ENCODE data around the gene SPTB.

The SPTB gene

DNA sequence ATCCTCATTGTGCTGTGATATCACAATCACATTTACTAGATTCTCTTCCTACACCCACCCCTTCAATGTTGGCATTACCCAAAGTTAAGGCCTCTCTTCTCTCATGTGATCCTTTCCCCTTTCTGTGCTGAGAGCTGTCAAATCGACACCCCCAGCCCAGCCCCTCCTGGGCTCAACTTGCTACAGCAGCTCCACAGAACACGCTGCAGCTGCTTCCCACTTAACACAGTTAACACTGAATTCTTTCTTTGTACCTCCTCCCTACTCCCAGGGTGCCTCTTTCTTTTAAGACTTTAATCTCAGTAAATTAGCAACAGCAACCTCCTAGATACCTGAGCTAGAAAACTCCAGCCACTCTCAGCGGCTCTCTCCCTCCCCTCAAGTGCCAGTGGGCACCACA, 17.8 kb downstream of the SPTB start:
- TF ChIP-seq, protein P1, sequence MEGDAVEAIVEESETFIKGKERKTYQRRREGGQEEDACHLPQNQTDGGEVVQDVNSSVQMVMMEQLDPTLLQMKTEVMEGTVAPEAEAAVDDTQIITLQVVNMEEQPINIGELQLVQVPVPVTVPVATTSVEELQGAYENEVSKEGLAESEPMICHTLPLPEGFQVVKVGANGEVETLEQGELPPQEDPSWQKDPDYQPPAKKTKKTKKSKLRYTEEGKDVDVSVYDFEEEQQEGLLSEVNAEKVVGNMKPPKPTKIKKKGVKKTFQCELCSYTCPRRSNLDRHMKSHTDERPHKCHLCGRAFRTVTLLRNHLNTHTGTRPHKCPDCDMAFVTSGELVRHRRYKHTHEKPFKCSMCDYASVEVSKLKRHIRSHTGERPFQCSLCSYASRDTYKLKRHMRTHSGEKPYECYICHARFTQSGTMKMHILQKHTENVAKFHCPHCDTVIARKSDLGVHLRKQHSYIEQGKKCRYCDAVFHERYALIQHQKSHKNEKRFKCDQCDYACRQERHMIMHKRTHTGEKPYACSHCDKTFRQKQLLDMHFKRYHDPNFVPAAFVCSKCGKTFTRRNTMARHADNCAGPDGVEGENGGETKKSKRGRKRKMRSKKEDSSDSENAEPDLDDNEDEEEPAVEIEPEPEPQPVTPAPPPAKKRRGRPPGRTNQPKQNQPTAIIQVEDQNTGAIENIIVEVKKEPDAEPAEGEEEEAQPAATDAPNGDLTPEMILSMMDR (conservative IDR thresholded peaks at IDR 0.05; ENCODE audit: low read depth) = no peak
- ChIA-PET POLR2A (ENCODE audit: low non-redundant PET) (interaction anchor here (0.9 kb wide), 1 partner anchor 18 kb away, joined by 3 read pairs; the partner anchor contains the start of gene SPTB), CTCF (interaction anchor here (0.5 kb wide), 1 partner anchor 1152 kb away, joined by 3 read pairs; no protein-coding TSS in a partner anchor)
- DNase-seq (ENCODE audit: low spot score) = no peak
- H3K27ac ChIP-seq = no peak overlapping the region

- no peak overlapping the region for H3K27ac ChIP-seq
- DNase-seq (ENCODE audit: low spot score) = no peak
- TF ChIP-seq, protein P1 (conservative IDR thresholded peaks at IDR 0.05; ENCODE audit: low read depth) = no peak
- ChIA-PET POLR2A (ENCODE audit: low non-redundant PET) (no interaction called here), CTCF (interaction anchor here (0.6 kb wide), 1 partner anchor 100 kb away, joined by 3 read pairs; no protein-coding TSS in a partner anchor)
Observed at GRCh38 chr14:64860039-64860438, 19.7 kb downstream of the SPTB start.

DNA sequence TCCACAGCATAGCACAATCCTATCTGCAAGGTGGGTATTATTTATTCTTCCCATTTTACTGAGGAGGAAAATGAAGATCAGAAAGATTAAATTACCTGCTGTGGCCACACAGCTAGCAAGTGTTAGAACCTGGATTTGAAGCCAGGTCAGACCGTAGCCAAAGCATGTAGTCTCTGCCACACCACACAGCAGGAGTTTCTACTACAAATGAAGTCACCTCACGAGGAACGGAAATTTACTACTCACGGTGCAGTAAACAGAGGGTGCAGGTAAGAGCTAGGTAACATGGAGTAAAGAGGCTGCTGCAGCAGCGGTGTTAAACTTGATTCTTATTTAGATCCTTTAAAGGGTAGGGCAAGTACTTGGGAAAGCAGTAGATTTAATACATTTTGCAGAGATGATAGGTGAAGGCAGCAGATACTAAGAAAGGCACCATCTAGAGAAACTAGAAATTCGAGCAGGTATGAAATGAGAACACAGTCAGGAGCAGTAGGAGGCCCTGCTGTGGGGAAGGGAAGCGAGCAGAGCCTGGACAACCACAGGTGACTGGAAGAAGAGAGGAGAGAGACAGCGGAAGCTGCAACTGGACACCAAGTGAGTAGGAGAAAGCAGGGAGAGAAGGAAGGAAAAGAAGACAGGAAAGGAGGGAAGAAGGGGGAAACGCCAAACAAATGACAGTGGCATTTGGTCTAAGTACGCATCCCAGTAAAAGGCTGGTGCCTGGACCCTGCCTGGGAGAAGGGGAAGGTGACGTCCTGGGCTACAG, 21.5 kb downstream of the SPTB start:
- H3K27ac ChIP-seq = no peak overlapping the region
- no peak for DNase-seq (ENCODE audit: low spot score)
- ChIA-PET POLR2A (ENCODE audit: low non-redundant PET) (no interaction called here), CTCF (no interaction called here)
- TF ChIP-seq, protein P1 (conservative IDR thresholded peaks at IDR 0.05; ENCODE audit: low read depth) = no peak

- POLR2A ChIA-PET (ENCODE audit: low non-redundant PET) = no interaction called here
Observed at GRCh38 chr14:64856529-64857445, 22.9 kb downstream of the SPTB start.

DNA sequence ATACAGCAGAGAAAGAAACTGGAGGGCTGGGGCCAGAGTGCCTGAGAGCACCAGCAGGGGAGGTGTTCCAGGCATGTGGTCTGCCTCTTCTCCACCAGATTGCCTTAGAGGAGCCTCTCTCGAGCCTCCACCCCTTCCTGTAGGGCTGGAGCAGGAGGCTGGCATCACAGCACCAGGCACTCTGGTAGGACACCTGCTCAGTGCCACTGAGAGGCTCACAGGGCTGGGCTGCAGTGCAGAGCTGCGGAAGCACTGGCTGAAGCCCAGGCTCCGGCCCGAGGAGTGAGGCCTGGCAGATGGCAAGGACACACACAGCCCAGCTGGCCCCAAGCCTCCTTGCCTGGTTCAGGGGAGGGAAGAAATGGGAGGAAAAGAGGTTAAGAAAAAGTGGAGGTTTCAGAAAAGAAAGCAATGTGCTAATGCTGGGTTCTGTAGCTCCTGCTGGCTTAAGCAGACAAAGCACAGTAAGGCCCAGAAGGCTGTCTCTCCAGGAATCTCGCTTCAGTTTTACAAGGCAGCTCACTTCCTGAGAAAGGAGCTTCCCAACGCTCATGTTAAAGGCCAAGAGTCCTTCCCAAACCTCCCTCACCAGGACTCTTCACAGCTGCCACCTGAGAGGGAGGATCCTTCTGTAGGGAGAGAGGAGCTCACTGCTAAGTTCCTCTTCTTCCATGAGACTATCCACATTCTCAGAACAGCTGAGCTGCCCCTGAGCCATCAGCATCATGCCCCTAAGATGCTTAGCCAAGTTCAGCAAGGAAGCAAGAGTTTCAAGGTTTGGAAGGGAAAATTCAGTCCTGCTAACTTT, 23.8 kb downstream of the SPTB start:
- CTCF ChIA-PET = interaction anchor here (0.6 kb wide), 1 partner anchor 14 kb away, joined by 4 read pairs; no protein-coding TSS in a partner anchor
- H3K27ac ChIP-seq = no peak overlapping the region
- POLR2A ChIA-PET (ENCODE audit: low non-redundant PET) = no interaction called here
- no peak for DNase-seq (ENCODE audit: low spot score)
- TF ChIP-seq, protein P1 (conservative IDR thresholded peaks at IDR 0.05; ENCODE audit: low read depth) = no peak

More at GRCh38 chr14:64856529-64857445, 22.9 kb downstream of the SPTB start:
- TF ChIP-seq, protein P1 (conservative IDR thresholded peaks at IDR 0.05; ENCODE audit: low read depth) = no peak
- CTCF ChIA-PET = no interaction called here
- no peak for DNase-seq (ENCODE audit: low spot score)
- H3K27ac ChIP-seq = no peak overlapping the region
